ENCODE measurements around the gene UTP3. TPM values are rescaled to one million over a fixed set of nuclear protein-coding genes. Genes with fewer than 3 reads are reported as not detected.
"Not testable (repeated sequence)": the region's sequence is repeated elsewhere in the genome, so short reads cannot be mapped to it uniquely, and the experiment has no call there.

Gene UTP3
- total and polyA plus RNA-seq, 4 donors: 6.5 to 12.8 (median 10.9) TPM

- 94% methylated on average over 5 of the region's 5 CpGs for WGBS
- Histone ChIP-seq H3K4me3 (ENCODE audit: low read depth in 1 of 3, low read length in 3 of 3) (no peak overlapping the region), H3K36me3 (ENCODE audit: control insufficient read depth in 4 of 4, insufficient read depth in 3 of 4, low read depth in 1 of 4, low read length in 3 of 4) (no peaks in the 10 kb centered on the region), H3K4me1 (ENCODE audit: control insufficient read depth in 4 of 4, insufficient read depth in 4 of 4, low read length in 3 of 4) (peaks cover 0 to 6% (median 4%) of the 10 kb centered on the region in 4 donors), H3K9me3 (ENCODE audit: control insufficient read depth in 4 of 4, low read length in 3 of 4) (no peaks in the 10 kb centered on the region), H3K27me3 (ENCODE audit: control insufficient read depth in 4 of 4, insufficient read depth in 4 of 4, low read length in 3 of 4) (no peaks in the 10 kb centered on the region), H3K27ac (ENCODE audit: low read depth in 1 of 2, low read length in 2 of 2) (no peak overlapping the region), H3K9ac (ENCODE audit: low read depth in 1 of 2, low read length in 2 of 2) (no peak overlapping the region)
- no peak for TF ChIP-seq GABPA (IDR thresholded peaks at IDR 0.05 in 1 of 2, conservative IDR thresholded peaks at IDR 0.05 in 1 of 2)
- TF ChIP-seq NR2F2 (IDR thresholded peaks at IDR 0.05): no peak
- no peak for TF ChIP-seq SP1 (IDR thresholded peaks at IDR 0.05)
- TF ChIP-seq, protein P1, sequence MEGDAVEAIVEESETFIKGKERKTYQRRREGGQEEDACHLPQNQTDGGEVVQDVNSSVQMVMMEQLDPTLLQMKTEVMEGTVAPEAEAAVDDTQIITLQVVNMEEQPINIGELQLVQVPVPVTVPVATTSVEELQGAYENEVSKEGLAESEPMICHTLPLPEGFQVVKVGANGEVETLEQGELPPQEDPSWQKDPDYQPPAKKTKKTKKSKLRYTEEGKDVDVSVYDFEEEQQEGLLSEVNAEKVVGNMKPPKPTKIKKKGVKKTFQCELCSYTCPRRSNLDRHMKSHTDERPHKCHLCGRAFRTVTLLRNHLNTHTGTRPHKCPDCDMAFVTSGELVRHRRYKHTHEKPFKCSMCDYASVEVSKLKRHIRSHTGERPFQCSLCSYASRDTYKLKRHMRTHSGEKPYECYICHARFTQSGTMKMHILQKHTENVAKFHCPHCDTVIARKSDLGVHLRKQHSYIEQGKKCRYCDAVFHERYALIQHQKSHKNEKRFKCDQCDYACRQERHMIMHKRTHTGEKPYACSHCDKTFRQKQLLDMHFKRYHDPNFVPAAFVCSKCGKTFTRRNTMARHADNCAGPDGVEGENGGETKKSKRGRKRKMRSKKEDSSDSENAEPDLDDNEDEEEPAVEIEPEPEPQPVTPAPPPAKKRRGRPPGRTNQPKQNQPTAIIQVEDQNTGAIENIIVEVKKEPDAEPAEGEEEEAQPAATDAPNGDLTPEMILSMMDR (IDR thresholded peaks at IDR 0.05; ENCODE audit: low read depth, low read length, missing input control): no peak
- TF ChIP-seq, protein P2, sequence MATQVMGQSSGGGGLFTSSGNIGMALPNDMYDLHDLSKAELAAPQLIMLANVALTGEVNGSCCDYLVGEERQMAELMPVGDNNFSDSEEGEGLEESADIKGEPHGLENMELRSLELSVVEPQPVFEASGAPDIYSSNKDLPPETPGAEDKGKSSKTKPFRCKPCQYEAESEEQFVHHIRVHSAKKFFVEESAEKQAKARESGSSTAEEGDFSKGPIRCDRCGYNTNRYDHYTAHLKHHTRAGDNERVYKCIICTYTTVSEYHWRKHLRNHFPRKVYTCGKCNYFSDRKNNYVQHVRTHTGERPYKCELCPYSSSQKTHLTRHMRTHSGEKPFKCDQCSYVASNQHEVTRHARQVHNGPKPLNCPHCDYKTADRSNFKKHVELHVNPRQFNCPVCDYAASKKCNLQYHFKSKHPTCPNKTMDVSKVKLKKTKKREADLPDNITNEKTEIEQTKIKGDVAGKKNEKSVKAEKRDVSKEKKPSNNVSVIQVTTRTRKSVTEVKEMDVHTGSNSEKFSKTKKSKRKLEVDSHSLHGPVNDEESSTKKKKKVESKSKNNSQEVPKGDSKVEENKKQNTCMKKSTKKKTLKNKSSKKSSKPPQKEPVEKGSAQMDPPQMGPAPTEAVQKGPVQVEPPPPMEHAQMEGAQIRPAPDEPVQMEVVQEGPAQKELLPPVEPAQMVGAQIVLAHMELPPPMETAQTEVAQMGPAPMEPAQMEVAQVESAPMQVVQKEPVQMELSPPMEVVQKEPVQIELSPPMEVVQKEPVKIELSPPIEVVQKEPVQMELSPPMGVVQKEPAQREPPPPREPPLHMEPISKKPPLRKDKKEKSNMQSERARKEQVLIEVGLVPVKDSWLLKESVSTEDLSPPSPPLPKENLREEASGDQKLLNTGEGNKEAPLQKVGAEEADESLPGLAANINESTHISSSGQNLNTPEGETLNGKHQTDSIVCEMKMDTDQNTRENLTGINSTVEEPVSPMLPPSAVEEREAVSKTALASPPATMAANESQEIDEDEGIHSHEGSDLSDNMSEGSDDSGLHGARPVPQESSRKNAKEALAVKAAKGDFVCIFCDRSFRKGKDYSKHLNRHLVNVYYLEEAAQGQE (IDR thresholded peaks at IDR 0.05): no peak
- TF ChIP-seq FOXA2 (IDR thresholded peaks at IDR 0.05): no peak
- DNase-seq (ENCODE audit: low spot score): no peak
Observed at GRCh38 chr4:70700712-70701111, 12.4 kb downstream of the UTP3 start.

- TF ChIP-seq GABPA (IDR thresholded peaks at IDR 0.05 in 1 of 2, conservative IDR thresholded peaks at IDR 0.05 in 1 of 2): no peak
- TF ChIP-seq, protein P1 (IDR thresholded peaks at IDR 0.05; ENCODE audit: low read depth, low read length, missing input control): no peak
- TF ChIP-seq TAF1 (conservative IDR thresholded peaks at IDR 0.05): no peak
- no peak overlapping the region for H3K9ac ChIP-seq (ENCODE audit: low read depth in 1 of 2, low read length in 2 of 2)
- H3K27ac ChIP-seq (ENCODE audit: low read depth in 1 of 2, low read length in 2 of 2): no peak overlapping the region
- no peaks in the 10 kb centered on the region for H3K9me3 ChIP-seq (ENCODE audit: control insufficient read depth in 4 of 4, low read length in 3 of 4)
- DNase-seq (ENCODE audit: low spot score): no peak
- no peaks in the 10 kb centered on the region for H3K36me3 ChIP-seq (ENCODE audit: control insufficient read depth in 4 of 4, insufficient read depth in 3 of 4, low read depth in 1 of 4, low read length in 3 of 4)
- no peaks in the 10 kb centered on the region for H3K27me3 ChIP-seq (ENCODE audit: control insufficient read depth in 4 of 4, insufficient read depth in 4 of 4, low read length in 3 of 4)
- H3K4me1 ChIP-seq (ENCODE audit: control insufficient read depth in 4 of 4, insufficient read depth in 4 of 4, low read length in 3 of 4): peaks cover 0 to 12% (median 4%) of the 10 kb centered on the region in 4 donors
- WGBS: 94% methylated on average over 1 of the region's 1 CpG
- no peak overlapping the region for H3K4me3 ChIP-seq (ENCODE audit: low read depth in 1 of 3, low read length in 3 of 3)
Observed at GRCh38 chr4:70701271-70701670, 12.9 kb downstream of the UTP3 start.

DNA sequence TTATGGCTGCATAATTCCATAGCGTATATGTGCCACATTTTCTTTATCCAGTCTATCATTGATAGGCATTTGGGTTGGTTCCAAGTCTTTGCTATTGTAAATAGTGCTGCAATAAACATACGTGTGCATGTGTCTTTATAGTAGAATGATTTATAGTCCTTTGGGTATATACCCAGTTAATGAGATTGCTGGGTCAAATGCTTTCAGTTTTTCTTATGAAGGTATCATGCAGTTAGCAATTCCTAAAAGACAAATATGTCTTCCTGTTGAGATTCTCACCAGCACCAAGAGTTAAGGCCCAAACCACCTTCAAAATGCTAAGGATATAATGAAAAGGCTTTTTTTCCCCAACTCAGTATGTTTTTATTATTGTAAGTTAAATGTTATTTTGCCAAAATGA, 14.3 kb downstream of the UTP3 start:
- not testable (repeated sequence) for H3K9ac ChIP-seq (ENCODE audit: low read depth in 1 of 2, low read length in 2 of 2); DNase-seq (ENCODE audit: low spot score); H3K27me3 ChIP-seq (ENCODE audit: control insufficient read depth in 4 of 4, insufficient read depth in 4 of 4, low read length in 3 of 4); H3K36me3 ChIP-seq (ENCODE audit: control insufficient read depth in 4 of 4, insufficient read depth in 3 of 4, low read depth in 1 of 4, low read length in 3 of 4); H3K9me3 ChIP-seq (ENCODE audit: control insufficient read depth in 4 of 4, low read length in 3 of 4); H3K27ac ChIP-seq (ENCODE audit: low read depth in 1 of 2, low read length in 2 of 2); H3K4me3 ChIP-seq (ENCODE audit: low read depth in 1 of 3, low read length in 3 of 3)
- 70% methylated on average over 2 of the region's 2 CpGs for whole genome bisulfite sequencing
- peaks cover 0 to 17% (median 7%) of the 10 kb centered on the region in 4 donors for H3K4me1 ChIP-seq (ENCODE audit: control insufficient read depth in 4 of 4, insufficient read depth in 4 of 4, low read length in 3 of 4)
